ENCODE data around the gene ERCC3.

DNA sequence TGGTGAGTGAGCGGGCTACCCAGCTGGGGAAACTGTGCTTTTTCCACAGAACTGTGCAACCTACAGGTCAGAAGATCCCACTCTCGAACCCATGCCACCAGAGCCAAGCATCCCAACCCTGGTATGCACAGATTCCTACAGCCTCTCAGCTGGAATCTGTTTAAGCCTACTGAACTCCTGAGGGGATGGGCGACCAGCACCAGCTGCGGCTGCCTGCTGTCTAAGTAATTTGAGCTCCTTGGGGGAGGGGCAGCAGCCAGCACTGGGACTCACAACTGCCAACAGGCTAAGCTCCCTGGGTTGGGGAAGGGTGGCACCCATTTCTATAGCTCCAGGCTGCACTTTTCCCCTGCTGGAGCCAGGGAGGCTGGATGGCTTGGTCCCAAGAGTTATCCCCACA lies 85.6 kb downstream of the ERCC3 start:
- TF ChIP-seq, protein P1, sequence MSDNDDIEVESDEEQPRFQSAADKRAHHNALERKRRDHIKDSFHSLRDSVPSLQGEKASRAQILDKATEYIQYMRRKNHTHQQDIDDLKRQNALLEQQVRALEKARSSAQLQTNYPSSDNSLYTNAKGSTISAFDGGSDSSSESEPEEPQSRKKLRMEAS (IDR thresholded peaks at IDR 0.05; ENCODE audit: low read depth): no peak
- TF ChIP-seq POLR2AphosphoS5 (IDR thresholded peaks at IDR 0.05; ENCODE audit: low read depth, low read length) (no peak), FOXM1 (IDR thresholded peaks at IDR 0.05; ENCODE audit: low read depth) (no peak), JUND (IDR thresholded peaks at IDR 0.05) (no peak), MXI1 (IDR thresholded peaks at IDR 0.05; ENCODE audit: low read depth, low read length) (no peak), SIN3A (IDR thresholded peaks at IDR 0.05; ENCODE audit: borderline replicate concordance, low read depth, low read length) (no peak)
- TF ChIP-seq, protein P2, sequence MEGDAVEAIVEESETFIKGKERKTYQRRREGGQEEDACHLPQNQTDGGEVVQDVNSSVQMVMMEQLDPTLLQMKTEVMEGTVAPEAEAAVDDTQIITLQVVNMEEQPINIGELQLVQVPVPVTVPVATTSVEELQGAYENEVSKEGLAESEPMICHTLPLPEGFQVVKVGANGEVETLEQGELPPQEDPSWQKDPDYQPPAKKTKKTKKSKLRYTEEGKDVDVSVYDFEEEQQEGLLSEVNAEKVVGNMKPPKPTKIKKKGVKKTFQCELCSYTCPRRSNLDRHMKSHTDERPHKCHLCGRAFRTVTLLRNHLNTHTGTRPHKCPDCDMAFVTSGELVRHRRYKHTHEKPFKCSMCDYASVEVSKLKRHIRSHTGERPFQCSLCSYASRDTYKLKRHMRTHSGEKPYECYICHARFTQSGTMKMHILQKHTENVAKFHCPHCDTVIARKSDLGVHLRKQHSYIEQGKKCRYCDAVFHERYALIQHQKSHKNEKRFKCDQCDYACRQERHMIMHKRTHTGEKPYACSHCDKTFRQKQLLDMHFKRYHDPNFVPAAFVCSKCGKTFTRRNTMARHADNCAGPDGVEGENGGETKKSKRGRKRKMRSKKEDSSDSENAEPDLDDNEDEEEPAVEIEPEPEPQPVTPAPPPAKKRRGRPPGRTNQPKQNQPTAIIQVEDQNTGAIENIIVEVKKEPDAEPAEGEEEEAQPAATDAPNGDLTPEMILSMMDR (IDR thresholded peaks at IDR 0.05): no peak
- TF ChIP-seq, protein P3, sequence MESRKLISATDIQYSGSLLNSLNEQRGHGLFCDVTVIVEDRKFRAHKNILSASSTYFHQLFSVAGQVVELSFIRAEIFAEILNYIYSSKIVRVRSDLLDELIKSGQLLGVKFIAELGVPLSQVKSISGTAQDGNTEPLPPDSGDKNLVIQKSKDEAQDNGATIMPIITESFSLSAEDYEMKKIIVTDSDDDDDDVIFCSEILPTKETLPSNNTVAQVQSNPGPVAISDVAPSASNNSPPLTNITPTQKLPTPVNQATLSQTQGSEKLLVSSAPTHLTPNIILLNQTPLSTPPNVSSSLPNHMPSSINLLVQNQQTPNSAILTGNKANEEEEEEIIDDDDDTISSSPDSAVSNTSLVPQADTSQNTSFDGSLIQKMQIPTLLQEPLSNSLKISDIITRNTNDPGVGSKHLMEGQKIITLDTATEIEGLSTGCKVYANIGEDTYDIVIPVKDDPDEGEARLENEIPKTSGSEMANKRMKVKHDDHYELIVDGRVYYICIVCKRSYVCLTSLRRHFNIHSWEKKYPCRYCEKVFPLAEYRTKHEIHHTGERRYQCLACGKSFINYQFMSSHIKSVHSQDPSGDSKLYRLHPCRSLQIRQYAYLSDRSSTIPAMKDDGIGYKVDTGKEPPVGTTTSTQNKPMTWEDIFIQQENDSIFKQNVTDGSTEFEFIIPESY (IDR thresholded peaks at IDR 0.05; ENCODE audit: borderline replicate concordance, low read depth): no peak
